Erythroblast (primary cell): Measurements from ENCODE around the gene NANOGP8.

Source experiments
- GATA1 ChIP-seq: IDR thresholded peaks from 2 replicates; pipeline ENCODE4 v1.6.1; 2011; ENCODE audit warnings: low read depth, mild to moderate bottlenecking, control low read depth, low read length, moderate library complexity
- POLR2A ChIP-seq: IDR thresholded peaks from 2 replicates; pipeline ENCODE4 v1.6.1; 2011; ENCODE audit warnings: mild to moderate bottlenecking, low read length

- no peak for TF ChIP-seq POLR2A
- TF ChIP-seq GATA1: no peak
These were observed 30.1 kb upstream of the NANOGP8 start for GRCh38 chr15:35115155-35115725.
